Measurements from ENCODE around the gene RABGAP1L. TPM values are rescaled to one million over a fixed set of nuclear protein-coding genes. Genes with fewer than 3 reads are reported as not detected.

RABGAP1L gene
- polyA plus RNA-seq, 1 donor (not counting 4 experiments of a cell fraction or from before 2014, with no cell fraction given) = 24.2 TPM

- Histone ChIP-seq H2AFZ (ENCODE audit: control insufficient read depth, low read length) (no peak overlapping the region), H3K4me3 (ENCODE audit: control insufficient read depth in 2 of 3, extremely low read depth in 1 of 3, insufficient read depth in 2 of 3, low read depth in 1 of 3, low read length in 3 of 3) (no peak overlapping the region), H3K9me3 (ENCODE audit: control insufficient read depth, low read depth, low read length) (no peaks in the 10 kb centered on the region), H3K4me2 (ENCODE audit: control insufficient read depth, extremely low read depth, insufficient read depth, low read depth, low read length) (no peak overlapping the region), H3K4me1 (ENCODE audit: control insufficient read depth, extremely low read depth, insufficient read depth, low read length) (peaks cover 10% of the 10 kb centered on the region), H3K79me2 (ENCODE audit: control insufficient read depth, insufficient read depth, low read length) (peaks cover 20% of the 10 kb centered on the region), H3K27me3 (ENCODE audit: control insufficient read depth, extremely low read depth, insufficient read depth, low read length) (no peaks in the 10 kb centered on the region), H3K36me3 (ENCODE audit: control insufficient read depth in 2 of 2, extremely low read depth in 1 of 2, insufficient read depth in 2 of 2, low read length in 2 of 2) (no peaks in the 10 kb centered on the region), H3K27ac (ENCODE audit: control insufficient read depth, insufficient read depth, low read length) (no peak overlapping the region), H4K20me1 (ENCODE audit: control insufficient read depth, extremely low read depth, insufficient read depth, low read length) (no peaks in the 10 kb centered on the region), H3K9me1 (ENCODE audit: control insufficient read depth, extremely low read depth, insufficient read depth, low read length) (no peaks in the 10 kb centered on the region), H3K9ac (ENCODE audit: control insufficient read depth, extremely low read depth, insufficient read depth, low read length) (no peak overlapping the region)
- DNase-seq (ENCODE audit: low read depth, low spot score) (no peak), FAIRE-seq (no peak)
- dilution Hi-C loops (cut with MboI; ENCODE audit: extremely low pct_ligation_motif_present, low sequenced_read_pairs) = no loop called here
- TF ChIP-seq EZH2 (IDR thresholded peaks at IDR 0.05; ENCODE audit: low read length) = no peak
- TF ChIP-seq CTCF (optimal IDR thresholded peaks at IDR 0.05 in 1 of 3, IDR thresholded peaks at IDR 0.05 in 1 of 3, conservative IDR thresholded peaks at IDR 0.05 in 1 of 3; ENCODE audit: extremely low read depth in 1 of 3, insufficient read depth in 2 of 3, low read length in 3 of 3) = no peak
Observed at GRCh38 chr1:174209347-174210187, 50.2 kb downstream of the RABGAP1L start.

- H3K4me3 ChIP-seq (ENCODE audit: control insufficient read depth in 2 of 3, extremely low read depth in 1 of 3, insufficient read depth in 2 of 3, low read depth in 1 of 3, low read length in 3 of 3) = no peak overlapping the region
- dilution Hi-C loops (cut with MboI; ENCODE audit: extremely low pct_ligation_motif_present, low sequenced_read_pairs) = no loop called here
- DNase-seq (ENCODE audit: low read depth, low spot score) (no peak), FAIRE-seq (no peak)
- H3K27ac ChIP-seq (ENCODE audit: control insufficient read depth, insufficient read depth, low read length) = no peak overlapping the region
- peaks cover 10% of the 10 kb centered on the region for H3K4me1 ChIP-seq (ENCODE audit: control insufficient read depth, extremely low read depth, insufficient read depth, low read length)
- no peak overlapping the region for H3K4me2 ChIP-seq (ENCODE audit: control insufficient read depth, extremely low read depth, insufficient read depth, low read depth, low read length)
- no peaks in the 10 kb centered on the region for H4K20me1 ChIP-seq (ENCODE audit: control insufficient read depth, extremely low read depth, insufficient read depth, low read length)
- H3K36me3 ChIP-seq (ENCODE audit: control insufficient read depth in 2 of 2, extremely low read depth in 1 of 2, insufficient read depth in 2 of 2, low read length in 2 of 2) = no peaks in the 10 kb centered on the region
- no peaks in the 10 kb centered on the region for H3K27me3 ChIP-seq (ENCODE audit: control insufficient read depth, extremely low read depth, insufficient read depth, low read length)
- no peaks in the 10 kb centered on the region for H3K9me1 ChIP-seq (ENCODE audit: control insufficient read depth, extremely low read depth, insufficient read depth, low read length)
- TF ChIP-seq EZH2 (IDR thresholded peaks at IDR 0.05; ENCODE audit: low read length) (no peak), CTCF (optimal IDR thresholded peaks at IDR 0.05 in 1 of 3, IDR thresholded peaks at IDR 0.05 in 1 of 3, conservative IDR thresholded peaks at IDR 0.05 in 1 of 3; ENCODE audit: extremely low read depth in 1 of 3, insufficient read depth in 2 of 3, low read length in 3 of 3) (no peak)
- H2AFZ ChIP-seq (ENCODE audit: control insufficient read depth, low read length) = no peak overlapping the region
- no peak overlapping the region for H3K9ac ChIP-seq (ENCODE audit: control insufficient read depth, extremely low read depth, insufficient read depth, low read length)
- peaks cover 13% of the 10 kb centered on the region for H3K79me2 ChIP-seq (ENCODE audit: control insufficient read depth, insufficient read depth, low read length)
- H3K9me3 ChIP-seq (ENCODE audit: control insufficient read depth, low read depth, low read length) = no peaks in the 10 kb centered on the region
Observed at GRCh38 chr1:174211486-174211885, 52.2 kb downstream of the RABGAP1L start.

Measured in keratinocyte (primary cell).